HG02840 (cell line): Measurements from ENCODE around the gene RFC4.

Experiments
- ATAC-seq: cut with Tn5 transposase; IDR thresholded peaks from one replicate; pipeline ENCODE4 v1.9.1; 2021; ENCODE audit warnings: mild to moderate bottlenecking, moderate library complexity, moderate number of reproducible peaks; ENCODE audit not compliant: unreplicated experiment, low FRiP score

RFC4 gene

DNA sequence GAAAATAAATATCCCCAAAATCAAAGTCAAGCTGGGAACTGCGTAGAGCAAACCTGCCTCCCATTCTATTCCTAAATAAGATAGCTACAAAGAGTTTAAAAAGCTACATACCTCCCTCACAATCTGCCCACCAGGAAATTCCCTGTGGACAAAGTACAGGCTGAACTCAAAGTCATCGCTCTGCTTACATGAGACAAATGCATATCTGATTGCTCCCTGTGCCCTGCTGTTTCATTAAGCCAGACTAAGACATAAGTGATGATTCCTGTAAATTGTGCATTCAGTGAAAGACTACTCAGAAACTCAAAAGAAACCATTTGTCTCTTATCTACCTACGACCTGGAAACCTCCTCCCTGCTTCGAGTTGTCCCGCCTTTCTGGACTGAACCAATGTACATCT, 51.4 kb downstream of the RFC4 start:
- no peak for ATAC-seq

DNA sequence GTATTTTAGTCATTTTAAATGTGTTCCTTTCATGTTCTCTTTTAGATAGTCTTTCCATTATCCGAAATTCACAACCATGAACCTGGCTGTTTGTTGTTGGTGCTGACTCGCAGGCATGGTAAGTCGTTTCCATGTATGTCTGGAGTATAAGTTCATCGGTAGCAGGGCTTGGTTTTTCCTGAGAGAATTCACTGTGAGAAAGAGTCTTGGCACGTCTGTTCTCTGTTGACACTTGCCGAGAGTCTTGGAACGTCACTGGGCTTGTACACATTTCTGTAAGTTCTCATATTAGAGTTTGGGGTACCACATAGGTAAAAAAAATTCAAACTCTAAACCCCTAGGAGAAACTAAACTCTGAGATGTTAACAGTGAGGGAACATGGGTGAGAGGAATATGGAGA, 52.3 kb downstream of the RFC4 start:
- no peak for ATAC-seq

- no peak for ATAC-seq
Observed at GRCh38 chr3:186751480-186751879, 54.8 kb downstream of the RFC4 start.

DNA sequence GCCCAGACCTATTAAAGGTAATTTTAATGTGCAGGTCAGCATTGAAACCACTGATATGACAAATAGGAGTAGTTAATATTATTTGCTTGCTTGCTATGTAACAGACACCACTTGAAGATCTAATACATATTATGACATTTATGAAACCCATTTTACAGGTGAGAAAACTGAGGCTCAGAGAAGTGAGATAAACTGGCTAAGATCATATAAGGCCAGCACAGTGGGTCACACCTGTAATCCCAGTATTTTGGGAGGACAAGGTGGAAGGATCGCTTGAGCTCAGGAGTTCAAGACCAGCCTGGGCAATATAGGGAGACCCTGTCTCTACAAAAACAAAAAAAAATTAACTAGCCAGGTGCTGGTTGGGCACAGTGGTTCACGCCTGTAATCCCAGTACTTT, 56.0 kb downstream of the RFC4 start:
- no peak for ATAC-seq

GRCh38 chr3:186746008-186746407, 60.3 kb downstream of the RFC4 start:
- ATAC-seq = no peak

GRCh38 chr3:186743666-186744065, 62.6 kb downstream of the RFC4 start:
- ATAC-seq = no peak

GRCh38 chr3:186742618-186743380, 63.5 kb downstream of the RFC4 start:
- ATAC-seq = no peak
